ENCODE measurements around the gene UHRF1.
"Not testable (repeated sequence)": the region's sequence is repeated elsewhere in the genome, so short reads cannot be mapped to it uniquely, and the experiment has no call there.

The UHRF1 gene

GRCh38 chr19:4951656-4952055, 42.4 kb downstream of the UHRF1 start:
- Histone ChIP-seq H3K4me3 (no peak overlapping the region), H3K36me3 (no peaks in the 10 kb centered on the region), H3K27me3 (no peaks in the 10 kb centered on the region), H3K9me3 (no peaks in the 10 kb centered on the region), H3K27ac (no peak overlapping the region), H3K4me1 (no peaks in the 10 kb centered on the region)
- no peak for DNase-seq
- TF ChIP-seq, protein P1, sequence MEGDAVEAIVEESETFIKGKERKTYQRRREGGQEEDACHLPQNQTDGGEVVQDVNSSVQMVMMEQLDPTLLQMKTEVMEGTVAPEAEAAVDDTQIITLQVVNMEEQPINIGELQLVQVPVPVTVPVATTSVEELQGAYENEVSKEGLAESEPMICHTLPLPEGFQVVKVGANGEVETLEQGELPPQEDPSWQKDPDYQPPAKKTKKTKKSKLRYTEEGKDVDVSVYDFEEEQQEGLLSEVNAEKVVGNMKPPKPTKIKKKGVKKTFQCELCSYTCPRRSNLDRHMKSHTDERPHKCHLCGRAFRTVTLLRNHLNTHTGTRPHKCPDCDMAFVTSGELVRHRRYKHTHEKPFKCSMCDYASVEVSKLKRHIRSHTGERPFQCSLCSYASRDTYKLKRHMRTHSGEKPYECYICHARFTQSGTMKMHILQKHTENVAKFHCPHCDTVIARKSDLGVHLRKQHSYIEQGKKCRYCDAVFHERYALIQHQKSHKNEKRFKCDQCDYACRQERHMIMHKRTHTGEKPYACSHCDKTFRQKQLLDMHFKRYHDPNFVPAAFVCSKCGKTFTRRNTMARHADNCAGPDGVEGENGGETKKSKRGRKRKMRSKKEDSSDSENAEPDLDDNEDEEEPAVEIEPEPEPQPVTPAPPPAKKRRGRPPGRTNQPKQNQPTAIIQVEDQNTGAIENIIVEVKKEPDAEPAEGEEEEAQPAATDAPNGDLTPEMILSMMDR (IDR thresholded peaks at IDR 0.05): no peak
- intact Hi-C loops (cut with DNase I; ENCODE audit: low total_unique reads): no loop called here

DNA sequence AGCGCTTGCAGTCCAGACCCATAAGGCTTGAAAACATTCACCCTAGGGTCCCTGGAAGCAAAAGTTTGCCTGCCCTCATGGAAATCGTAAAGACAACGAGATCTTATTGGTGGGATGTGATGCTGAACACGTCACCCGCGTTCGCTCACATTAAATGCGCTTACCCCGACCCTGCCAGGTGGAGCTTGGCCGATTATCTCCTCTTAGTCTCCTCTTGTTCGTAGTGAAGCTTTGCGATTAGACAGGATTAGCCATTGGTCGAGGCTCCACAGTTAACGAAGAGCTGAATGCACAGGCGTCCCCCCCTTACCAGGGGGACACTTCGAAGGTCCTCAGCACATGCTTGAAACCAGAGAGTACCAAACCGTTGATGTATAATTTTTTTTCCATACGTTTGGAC, 43.6 kb downstream of the UHRF1 start:
- Histone ChIP-seq H3K9me3 (no peaks in the 10 kb centered on the region), H3K27ac (no peak overlapping the region), H3K27me3 (no peaks in the 10 kb centered on the region), H3K4me1 (no peaks in the 10 kb centered on the region), H3K4me3 (no peak overlapping the region), H3K36me3 (no peaks in the 10 kb centered on the region)
- no peak for DNase-seq
- TF ChIP-seq, protein P1 (IDR thresholded peaks at IDR 0.05): no peak
- intact Hi-C loops (cut with DNase I; ENCODE audit: low total_unique reads): no loop called here

DNA sequence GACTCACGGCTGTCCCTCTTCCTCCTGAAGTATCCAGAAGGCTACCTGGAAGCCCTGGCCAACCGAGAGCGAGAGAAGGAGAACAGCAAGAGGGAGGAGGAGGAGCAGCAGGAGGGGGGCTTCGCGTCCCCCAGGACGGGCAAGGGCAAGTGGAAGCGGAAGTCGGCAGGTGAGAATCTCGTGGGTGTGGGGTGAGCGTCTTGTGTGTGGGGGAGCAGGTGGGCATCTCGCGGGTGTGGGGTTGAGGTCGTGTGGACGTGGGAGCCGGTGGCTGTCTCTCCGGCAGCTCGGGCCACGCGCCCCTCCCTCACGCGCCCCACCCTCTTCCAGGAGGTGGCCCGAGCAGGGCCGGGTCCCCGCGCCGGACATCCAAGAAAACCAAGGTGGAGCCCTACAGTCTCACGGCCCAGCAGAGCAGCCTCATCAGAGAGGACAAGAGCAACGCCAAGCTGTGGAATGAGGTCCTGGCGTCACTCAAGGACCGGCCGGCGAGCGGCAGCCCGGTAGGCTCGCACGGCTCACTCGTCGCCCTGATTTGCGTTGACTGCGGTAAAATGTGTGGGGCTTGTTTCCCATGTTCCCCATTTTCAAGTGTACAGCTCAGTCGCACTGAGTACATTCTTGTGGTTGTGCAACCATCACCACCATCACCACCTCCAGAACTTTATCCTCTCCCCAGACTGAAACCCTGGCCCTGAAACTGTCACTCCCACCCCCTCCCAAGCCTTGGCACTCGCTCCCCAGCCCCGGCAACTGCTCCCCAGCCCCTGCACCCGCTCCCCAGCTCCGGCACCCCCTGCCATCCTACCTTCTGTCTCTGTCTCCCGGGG, 45.2 kb downstream of the UHRF1 start:
- H3K4me3 ChIP-seq; H3K36me3 ChIP-seq; DNase-seq; H3K27me3 ChIP-seq; H3K4me1 ChIP-seq; H3K9me3 ChIP-seq; intact Hi-C loops (cut with DNase I; ENCODE audit: low total_unique reads); H3K27ac ChIP-seq: not testable (repeated sequence)

DNA sequence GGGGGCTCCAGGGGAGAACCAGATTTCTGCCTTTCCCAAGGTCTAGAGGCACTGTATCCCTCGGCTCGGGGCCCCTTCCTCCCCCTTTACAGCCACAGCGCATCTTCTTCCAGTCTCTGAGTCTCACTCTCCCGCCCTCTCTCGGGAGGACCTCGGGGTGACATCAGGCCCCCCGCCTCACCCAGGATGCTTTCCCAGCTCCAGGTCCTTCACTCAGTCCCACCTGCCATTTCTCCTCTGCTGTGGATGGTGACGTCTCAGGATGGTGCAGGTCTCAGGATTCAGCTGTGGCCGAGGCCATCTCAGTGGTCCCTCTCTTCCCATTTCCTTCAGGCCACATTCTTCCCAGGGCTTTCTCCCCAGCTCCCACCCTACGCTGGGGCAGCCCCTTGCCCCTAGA, 46.0 kb downstream of the UHRF1 start:
- no peak for DNase-seq
- Histone ChIP-seq H3K9me3 (no peaks in the 10 kb centered on the region), H3K27me3 (no peaks in the 10 kb centered on the region), H3K4me1 (no peaks in the 10 kb centered on the region), H3K4me3 (no peak overlapping the region), H3K27ac (no peak overlapping the region), H3K36me3 (no peaks in the 10 kb centered on the region)
- TF ChIP-seq, protein P1 (IDR thresholded peaks at IDR 0.05): no peak
- intact Hi-C loops (cut with DNase I; ENCODE audit: low total_unique reads): no loop called here

DNA sequence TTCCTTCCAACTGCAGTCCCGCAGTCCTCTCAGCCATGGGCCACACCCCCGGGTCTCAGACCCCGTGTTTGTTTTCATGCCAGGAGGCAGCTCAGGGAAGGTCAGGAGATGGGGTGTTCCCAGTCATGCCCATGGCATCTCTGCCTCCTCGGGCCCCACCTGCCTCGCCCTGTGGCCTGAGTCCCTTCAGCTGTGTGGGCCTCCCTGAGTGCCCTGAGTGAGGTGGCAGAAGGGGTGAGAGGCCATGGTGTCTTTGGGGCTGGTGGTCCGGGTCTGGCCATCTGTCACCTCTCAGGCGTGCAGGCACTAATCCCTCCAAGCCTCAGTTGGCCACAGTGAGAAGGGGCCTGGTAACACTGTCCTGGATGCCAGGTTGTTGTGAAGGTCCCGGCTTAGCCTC, 48.7 kb downstream of the UHRF1 start:
- DNase-seq: no peak
- Histone ChIP-seq H3K27ac (no peak overlapping the region), H3K27me3 (no peaks in the 10 kb centered on the region), H3K4me1 (no peaks in the 10 kb centered on the region), H3K36me3 (no peaks in the 10 kb centered on the region), H3K4me3 (no peak overlapping the region), H3K9me3 (no peaks in the 10 kb centered on the region)
- intact Hi-C loops (cut with DNase I; ENCODE audit: low total_unique reads): no loop called here
- TF ChIP-seq, protein P1 (IDR thresholded peaks at IDR 0.05): no peak

DNA sequence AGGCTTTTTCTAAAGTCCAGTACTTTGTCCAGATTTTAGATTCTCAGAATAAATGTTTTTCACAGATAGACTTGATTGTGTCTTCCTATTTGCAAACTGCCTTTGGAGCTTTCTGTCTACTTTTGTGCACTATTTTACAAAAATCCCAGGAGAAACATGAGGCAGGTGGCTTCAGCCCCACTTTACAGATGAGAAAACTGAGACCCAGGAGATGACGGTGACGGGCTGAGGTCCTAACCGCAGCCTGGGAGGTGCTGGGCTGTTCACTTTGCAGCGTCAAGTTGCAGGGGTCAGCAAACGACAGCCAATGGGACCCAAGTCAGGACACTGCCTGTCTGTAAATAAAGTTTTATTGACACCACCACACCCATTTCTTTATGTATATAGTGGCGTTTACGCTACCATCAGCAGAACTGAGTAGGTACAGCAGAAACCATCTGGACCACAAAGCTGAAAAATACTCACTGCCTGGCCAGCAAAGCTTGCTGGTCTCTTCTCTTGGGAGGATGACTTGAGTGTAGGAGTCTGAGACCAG, 52.9 kb downstream of the UHRF1 start:
- Histone ChIP-seq H3K36me3 (no peaks in the 10 kb centered on the region), H3K4me1 (no peaks in the 10 kb centered on the region), H3K27ac (no peak overlapping the region), H3K9me3 (no peaks in the 10 kb centered on the region), H3K4me3 (no peak overlapping the region), H3K27me3 (no peaks in the 10 kb centered on the region)
- intact Hi-C loops (cut with DNase I; ENCODE audit: low total_unique reads): no loop called here
- TF ChIP-seq, protein P1 (IDR thresholded peaks at IDR 0.05): no peak
- no peak for DNase-seq
